Activated T-cell treated with anti-CD3 and anti-CD28 coated beads for 4 hours (primary cell): ENCODE data around the gene RALGAPA2.

Source experiments
- DNase-seq: peaks from one replicate; pipeline ENCODE4 v3.0.0-alpha.2; 2020

RALGAPA2 gene

DNA sequence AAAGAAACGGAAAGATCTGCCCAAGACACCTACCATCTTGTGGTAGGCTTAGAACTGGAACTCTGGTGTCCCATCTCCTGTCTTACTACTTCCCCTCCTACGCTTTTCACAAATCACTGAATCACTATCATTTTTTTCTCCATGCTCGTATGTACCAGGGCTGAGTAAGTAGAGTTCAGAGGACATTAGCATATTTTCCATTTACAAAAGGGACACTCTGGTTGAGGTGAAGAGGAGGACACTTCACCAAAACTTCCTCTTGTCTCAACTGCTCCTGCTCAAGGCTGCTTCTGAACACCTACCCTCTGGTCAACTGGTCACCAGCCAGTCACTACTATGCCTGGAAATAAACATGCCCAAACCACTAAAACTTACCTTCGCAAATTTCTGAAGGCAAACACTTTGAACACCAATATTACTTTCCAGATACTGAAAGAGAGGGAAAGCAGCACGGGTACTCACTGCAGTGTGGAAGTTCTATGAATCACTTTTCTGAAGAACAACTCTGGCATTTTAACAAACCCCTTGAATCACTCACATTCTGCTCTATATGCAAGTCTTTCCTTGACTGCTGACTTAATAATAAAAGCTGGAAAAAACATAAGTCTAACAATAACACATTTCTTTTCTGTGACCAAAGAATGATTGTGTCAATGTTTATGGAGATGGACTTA is 221.2 kb downstream of the RALGAPA2 start:
- DNase-seq, result no peak

- DNase-seq, result no peak
These were observed 221.8 kb downstream of the RALGAPA2 start for GRCh38 chr20:20490673-20491072.

- no peak for DNase-seq
These were observed 222.6 kb downstream of the RALGAPA2 start for GRCh38 chr20:20489648-20490341.

- DNase-seq, result no peak
These were observed 223.4 kb downstream of the RALGAPA2 start for GRCh38 chr20:20489054-20489453.

DNA sequence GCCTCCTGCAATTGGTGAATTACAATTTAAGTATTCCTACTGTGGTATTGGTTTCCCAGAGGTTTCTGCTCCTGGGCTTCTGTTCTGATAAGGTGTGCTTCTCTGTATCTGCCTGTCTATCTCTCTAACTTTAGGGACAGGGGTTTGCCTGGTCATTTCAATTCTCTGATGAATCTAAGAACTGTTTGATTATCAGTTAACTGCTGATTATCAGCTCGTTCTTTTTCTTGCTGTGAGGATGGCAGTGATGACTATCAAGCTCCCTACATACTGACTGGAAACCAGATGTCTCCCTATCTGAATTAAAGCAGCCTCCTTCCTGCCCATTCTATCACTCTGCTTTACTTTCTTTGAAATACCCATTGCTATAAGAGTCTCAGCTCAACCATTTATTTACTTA is 224.1 kb downstream of the RALGAPA2 start:
- DNase-seq, result no peak

- DNase-seq, result no peak
These were observed 224.6 kb downstream of the RALGAPA2 start for GRCh38 chr20:20487811-20488210.

DNA sequence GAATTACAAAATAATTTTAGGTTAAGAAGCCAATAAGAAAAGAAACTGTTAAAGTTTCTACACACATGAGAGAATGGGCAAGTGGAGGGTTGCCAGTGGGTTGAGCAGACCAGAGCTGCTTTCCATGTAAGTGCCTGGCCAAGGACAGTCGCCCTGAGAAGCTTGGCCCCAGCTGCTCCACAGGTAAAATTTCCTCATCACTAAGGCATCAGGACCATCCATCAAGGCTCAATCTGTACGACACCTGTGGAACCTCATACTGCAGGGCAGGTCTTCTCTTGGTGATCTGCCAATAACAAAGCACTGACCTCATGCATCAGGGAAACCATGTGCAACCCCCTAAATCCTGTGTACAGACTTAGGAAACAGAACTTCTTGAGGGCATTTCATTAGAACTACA is 229.1 kb downstream of the RALGAPA2 start:
- no peak for DNase-seq

GRCh38 chr20:20482453-20482852 is 230.0 kb downstream of the RALGAPA2 start:
- no peak for DNase-seq

DNA sequence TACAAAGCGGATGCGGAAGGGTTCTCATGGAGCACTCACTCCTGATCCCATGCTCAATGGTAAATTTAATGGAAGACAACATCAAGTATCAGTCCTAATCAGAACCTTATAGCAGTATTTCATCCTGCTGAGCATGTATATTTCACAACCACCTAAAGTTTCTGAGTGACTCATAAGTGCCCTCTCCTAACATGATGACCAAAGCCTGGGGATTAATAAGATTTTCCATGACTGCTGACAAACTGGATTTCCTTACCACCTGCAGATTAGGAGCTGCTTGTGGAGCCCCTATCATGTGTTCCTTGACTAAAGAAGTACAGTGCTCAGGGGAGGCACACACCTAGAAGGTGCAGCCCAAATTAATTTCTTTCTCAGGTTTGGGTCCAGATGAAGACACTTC is 231.8 kb downstream of the RALGAPA2 start:
- DNase-seq, result no peak

DNA sequence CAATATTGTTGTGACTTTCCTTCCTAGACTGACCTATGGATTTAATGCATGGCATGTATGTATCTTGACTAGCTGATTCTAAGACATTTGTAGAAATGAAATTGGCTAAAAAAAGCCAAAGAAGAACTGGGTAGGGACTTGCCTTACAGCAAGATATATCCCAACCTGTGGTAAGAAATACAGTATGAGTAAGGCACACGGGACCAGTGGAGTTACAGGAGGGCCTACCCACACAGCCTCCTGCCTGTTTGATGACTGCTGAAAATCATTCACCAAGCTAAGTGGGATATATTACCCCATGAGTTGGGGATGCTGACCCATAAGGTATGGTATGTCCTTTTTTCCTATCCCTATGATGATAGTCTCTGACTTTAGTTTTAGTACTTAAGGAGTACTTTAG is 232.3 kb downstream of the RALGAPA2 start:
- no peak for DNase-seq

- DNase-seq, result no peak
These were observed 234.9 kb downstream of the RALGAPA2 start for GRCh38 chr20:20477444-20478041.

DNA sequence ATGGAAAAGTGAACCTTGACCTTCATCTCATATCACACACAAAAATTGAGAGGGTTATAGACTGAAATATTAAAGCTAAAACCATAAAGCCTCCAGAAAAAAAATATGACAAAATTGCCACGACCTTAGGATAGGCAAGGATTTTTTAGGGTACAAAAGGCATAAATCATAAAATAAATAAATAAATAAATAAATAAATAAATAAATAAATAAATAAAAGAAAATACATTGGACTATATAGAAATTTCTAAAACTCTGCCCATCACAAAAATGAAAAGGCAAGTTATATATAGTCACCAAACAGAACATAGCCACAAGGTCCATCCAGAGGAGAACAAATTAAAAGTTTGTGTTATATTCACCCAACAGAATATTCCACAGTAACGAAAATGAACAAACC is 235.9 kb downstream of the RALGAPA2 start:
- no peak for DNase-seq

DNA sequence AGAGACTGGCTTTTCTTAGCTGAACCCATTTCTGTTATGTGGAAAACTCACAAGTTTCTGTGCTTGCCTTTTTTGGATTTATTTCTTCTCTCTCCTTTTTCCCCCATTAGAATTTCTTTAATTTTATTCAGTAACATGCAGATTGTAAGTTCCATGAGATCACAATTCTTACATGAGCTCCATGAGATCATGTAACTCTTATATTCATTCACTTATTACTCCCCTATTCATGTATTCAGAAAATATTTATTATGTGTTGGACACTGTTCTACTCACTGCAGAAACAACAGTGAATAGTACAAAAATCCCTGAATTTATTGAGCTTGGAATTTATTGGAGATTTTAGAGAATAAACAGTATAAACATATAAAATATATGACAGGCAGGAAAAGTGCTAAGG is 238.8 kb downstream of the RALGAPA2 start:
- no peak for DNase-seq

GRCh38 chr20:20472684-20473274 is 239.7 kb downstream of the RALGAPA2 start:
- no peak for DNase-seq

DNA sequence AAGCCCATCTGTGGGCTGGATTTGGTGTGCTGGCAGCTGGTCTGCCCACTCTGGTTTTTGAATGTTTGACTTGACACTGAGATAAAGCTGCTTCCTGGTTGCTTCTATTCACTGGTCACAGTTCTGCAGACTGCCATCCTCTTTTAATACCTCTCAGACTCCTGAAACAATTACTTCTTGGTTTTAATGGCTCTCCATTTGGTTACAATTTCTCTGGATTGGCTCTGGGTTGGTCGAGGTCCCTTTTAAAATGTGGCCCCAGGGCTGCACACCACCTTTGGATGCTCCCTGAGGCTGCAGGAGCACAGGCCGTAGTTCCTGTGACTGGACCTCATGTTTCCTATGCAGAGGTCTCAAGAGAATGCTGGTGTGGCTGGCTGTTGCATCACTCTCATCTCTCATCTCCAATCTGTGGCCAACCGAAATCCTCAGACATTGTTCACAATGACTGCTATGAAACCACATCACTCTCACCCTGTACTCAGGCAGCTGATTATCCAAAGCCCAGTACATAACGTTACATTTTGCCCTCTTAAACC is 246.0 kb downstream of the RALGAPA2 start:
- no peak for DNase-seq

- no peak for DNase-seq
These were observed 247.2 kb downstream of the RALGAPA2 start for GRCh38 chr20:20465252-20465651.

DNA sequence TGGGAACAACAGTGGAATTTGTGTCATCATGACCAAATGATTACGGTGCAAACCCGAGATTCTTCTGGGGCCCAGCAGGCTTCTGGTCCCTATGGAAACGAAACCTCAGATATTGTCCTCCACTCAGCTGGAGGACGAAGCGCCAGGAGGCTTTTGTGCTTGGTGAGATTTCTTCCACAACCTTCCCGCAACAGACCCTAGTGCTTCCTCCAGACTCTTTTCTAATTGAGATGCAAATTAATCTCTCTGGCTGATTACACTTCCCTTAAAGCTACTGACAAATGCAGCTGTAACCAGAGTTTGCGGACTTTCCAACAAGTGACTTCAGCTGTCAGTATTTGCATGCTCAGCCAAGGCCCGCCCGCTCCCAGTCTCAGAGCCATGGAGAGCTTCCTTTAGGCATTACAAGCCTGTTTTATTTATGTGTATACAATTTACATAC is 248.5 kb downstream of the RALGAPA2 start:
- DNase-seq, result no peak

DNA sequence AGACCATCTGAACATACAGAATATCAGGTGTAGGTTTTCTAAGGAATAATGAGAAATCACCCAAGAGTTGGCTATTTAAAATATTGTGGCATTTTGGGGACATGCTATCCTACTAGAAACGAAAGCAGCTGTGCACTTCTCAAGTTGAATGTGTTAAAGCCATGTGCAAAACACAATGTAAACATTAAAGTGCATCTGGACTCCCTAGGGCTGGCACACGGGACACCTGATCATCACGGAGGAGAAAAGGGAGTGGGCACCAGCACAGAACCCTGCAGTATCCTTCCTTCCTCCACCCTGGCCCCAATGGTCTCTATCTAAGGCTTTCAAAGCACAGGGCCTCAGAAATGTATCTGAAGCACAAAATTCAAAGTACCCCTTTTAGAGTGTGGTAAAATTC is 250.3 kb downstream of the RALGAPA2 start:
- no peak for DNase-seq

DNA sequence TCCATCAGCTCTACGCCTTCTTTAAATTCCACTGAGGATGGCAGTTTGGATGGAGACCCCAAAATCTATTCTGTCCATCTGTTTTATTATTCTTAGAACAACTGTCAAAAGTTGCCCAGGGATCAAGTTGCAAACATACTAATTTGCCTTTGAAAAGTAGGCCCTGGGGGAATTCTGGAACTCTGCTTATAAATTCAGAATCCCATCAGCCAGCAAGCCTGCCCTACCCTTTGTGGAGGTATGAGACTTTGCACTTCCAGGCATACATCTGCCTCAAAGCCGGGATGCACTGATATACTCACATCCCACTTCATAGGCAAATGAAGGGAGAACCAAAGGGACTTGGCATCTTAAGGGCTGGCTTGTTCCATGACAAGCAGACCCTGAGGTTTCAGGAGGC is 250.9 kb downstream of the RALGAPA2 start:
- DNase-seq, result no peak

- no peak for DNase-seq
These were observed 252.7 kb downstream of the RALGAPA2 start for GRCh38 chr20:20459726-20460125.

- DNase-seq, result no peak
These were observed 254.9 kb downstream of the RALGAPA2 start for GRCh38 chr20:20457392-20458126.

GRCh38 chr20:20456741-20457140 is 255.7 kb downstream of the RALGAPA2 start:
- DNase-seq, result no peak

- no peak for DNase-seq
These were observed 256.5 kb downstream of the RALGAPA2 start for GRCh38 chr20:20455926-20456325.
